Astrocyte of the spinal cord (primary cell): Measurements from ENCODE around the gene NPHP1.
"Not testable (repeated sequence)": the region's sequence is repeated elsewhere in the genome, so short reads cannot be mapped to it uniquely, and the experiment has no call there.

ENCODE experiments used
- DNase-seq: peaks from one replicate; pipeline ENCODE4 v3.0.0; 2011; ENCODE audit warnings: low read depth, low spot score
- H3K4me3 ChIP-seq: 2 replicates; pipeline ENCODE4 v1.5.1; 2011; ENCODE audit warnings: low read depth, mild to moderate bottlenecking, low read length, moderate library complexity
- in situ Hi-C: cut with HindIII; loops from 2 replicates; pipeline ENCODE4 v1.10.0; 2017; ENCODE audit warnings: low sequenced_read_pairs
- TF ChIP-seq, protein P1 (sequence below): IDR thresholded peaks from 2 replicates; pipeline ENCODE4 v1.5.1; 2012; ENCODE audit warnings: low read depth, mild to moderate bottlenecking, low read length, inconsistent platforms

The NPHP1 gene

DNA sequence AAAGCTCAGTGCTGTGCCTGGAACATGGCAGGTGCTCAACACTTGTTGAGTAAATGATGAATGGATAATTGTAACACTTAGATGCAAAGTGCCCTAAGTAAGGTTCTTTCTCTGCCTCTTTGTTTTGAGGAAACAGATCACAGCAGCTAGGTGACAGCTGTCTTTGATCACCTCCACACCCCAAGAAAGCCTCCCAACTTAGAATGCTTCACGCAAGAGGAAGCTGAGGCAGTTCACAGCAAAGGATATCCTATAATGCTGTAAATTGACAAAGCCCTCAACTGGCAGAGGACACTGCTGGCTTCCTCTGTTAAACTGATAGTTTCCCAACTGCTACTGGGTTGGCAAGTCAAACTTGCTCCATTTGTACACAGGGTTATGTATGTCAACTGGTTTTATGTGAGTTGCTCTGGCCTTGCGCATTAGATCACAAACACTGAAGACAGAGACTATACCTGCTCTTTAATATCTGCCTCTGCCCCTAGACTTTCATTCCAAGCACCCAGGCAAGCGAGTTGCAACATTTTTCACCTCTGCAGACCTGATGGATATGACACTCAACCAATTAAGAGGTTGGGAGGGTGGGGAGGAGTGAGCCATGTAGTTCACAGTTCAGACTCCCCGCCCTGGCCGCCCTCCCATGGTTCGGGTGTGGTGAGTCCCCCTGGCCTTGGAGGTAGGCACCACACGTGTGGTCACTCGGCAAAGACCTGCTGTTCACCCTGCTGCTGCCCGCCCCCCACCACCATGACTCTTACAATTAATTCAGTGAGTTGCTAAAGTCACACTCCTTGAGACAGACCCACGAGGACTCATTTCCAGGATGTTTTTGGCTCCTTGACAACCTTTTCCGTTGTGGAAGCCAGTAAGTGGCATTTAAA, 84.4 kb downstream of the NPHP1 start:
- in situ Hi-C loops = no loop called here
- no peak overlapping the region for H3K4me3 ChIP-seq
- TF ChIP-seq, protein P1, sequence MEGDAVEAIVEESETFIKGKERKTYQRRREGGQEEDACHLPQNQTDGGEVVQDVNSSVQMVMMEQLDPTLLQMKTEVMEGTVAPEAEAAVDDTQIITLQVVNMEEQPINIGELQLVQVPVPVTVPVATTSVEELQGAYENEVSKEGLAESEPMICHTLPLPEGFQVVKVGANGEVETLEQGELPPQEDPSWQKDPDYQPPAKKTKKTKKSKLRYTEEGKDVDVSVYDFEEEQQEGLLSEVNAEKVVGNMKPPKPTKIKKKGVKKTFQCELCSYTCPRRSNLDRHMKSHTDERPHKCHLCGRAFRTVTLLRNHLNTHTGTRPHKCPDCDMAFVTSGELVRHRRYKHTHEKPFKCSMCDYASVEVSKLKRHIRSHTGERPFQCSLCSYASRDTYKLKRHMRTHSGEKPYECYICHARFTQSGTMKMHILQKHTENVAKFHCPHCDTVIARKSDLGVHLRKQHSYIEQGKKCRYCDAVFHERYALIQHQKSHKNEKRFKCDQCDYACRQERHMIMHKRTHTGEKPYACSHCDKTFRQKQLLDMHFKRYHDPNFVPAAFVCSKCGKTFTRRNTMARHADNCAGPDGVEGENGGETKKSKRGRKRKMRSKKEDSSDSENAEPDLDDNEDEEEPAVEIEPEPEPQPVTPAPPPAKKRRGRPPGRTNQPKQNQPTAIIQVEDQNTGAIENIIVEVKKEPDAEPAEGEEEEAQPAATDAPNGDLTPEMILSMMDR = no peak
- DNase-seq = no peak

DNA sequence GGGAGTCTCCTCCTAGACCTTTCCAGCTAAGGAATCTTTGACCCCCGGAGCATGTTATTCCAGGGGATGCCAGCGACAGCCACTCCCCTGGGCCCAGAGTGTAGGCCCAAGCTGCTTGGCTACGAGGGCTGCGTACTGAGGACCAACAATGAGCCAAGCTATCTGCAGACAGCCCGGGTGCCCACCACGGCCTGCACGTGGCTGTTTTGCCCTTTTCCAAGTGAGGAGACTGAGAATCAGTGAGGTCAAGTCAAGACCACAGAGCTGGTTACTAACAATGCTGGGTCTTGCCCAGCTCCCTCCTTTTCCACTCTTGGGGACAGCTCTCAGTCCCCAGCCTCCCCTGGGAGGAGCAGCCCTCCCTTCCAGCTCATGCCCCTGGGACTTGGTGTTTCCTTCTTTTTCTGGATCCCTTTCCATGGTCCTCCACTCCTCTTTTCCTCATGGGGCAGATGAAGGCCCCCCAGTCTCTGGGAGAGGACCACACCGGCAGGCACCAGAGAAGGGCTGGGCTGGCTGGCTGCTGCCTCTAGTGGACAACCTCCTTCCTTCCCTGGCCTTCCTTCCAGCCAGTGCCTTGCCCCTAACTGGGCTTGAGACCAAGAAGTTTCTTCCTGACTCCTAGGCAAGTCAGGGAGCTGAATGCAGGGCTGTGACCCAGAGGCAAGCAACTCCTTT, 88.6 kb downstream of the NPHP1 start:
- H3K4me3 ChIP-seq = peak overlapping the region; percentile 81
- in situ Hi-C loops = no loop called here
- TF ChIP-seq, protein P1 = peak; percentile 84

DNA sequence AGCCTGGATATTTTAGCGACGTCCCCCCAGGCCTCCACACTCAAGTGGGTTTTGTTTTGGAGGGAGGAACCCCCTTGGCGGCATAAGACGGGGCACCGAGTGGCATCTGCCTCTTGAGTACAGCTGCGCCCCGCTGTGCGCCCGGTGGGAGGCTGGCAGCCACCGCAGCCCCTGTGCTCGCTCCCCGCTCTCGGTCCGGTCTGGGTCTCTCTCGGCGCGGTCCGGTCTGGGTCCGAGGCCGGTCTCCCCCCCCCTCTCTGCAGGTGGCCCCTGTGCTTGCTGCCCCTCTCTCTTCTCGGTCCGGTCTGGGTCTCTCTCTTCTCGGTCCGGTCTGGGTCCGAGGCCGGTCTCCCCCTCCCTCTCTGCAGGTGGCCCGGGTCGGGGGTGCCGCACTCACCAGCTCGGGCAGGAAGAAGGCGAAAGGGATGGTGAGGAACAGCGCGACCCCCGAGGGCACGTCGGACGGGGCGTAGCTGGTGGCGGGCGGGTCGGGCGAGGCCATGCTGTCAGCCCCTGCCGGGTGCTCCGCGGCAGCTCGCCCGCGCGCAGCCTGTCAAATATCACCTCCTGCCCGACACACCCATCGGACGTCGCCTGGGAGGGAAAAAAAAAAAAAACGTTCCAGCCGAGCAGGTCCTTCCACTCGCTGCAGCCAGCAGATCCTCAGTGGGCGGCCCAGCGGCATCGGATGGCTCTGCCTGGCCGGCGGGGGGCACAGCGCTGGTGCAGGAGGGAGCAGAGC, 89.4 kb downstream of the NPHP1 start, which contains the start of gene MALL:
TSS of gene MALL (minus strand) at position 532 of the 742 bp plus-strand sequence. CDS start at position 502, 30 bp downstream.
- TF ChIP-seq, protein P1 = no peak
- in situ Hi-C loops = no loop called here
- peak; percentile 69 for DNase-seq
- H3K4me3 ChIP-seq = peak within 1 kb of the TSS; percentile 81

More for the DNA sequence above, 88.6 kb downstream of the NPHP1 start:
- peak; percentile 77 for DNase-seq

DNA sequence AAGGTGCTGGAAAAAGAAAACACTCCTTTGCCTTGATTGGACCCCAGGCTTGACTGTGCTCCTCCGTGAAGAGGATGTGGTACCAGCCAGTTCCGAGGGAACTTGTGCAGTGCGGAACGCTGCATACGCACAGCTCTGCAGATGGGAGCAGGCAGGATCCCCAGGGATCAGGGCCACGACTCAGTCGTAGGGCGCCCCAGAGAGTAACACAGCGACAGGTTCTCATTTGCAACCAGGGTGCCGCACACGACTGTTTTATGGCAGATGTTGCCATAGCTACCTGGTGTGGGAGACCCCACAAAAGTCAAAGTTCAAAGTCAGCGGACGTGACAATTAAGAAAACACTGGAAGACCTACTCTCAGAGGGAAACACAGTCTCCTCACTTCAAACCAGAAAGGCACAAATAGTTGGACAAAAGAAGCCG, 90.0 kb downstream of the NPHP1 start:
- TF ChIP-seq, protein P1 = no peak
- peak overlapping the region; percentile 81 for H3K4me3 ChIP-seq
- peak; percentile 29 for DNase-seq
- in situ Hi-C loops = no loop called here

DNA sequence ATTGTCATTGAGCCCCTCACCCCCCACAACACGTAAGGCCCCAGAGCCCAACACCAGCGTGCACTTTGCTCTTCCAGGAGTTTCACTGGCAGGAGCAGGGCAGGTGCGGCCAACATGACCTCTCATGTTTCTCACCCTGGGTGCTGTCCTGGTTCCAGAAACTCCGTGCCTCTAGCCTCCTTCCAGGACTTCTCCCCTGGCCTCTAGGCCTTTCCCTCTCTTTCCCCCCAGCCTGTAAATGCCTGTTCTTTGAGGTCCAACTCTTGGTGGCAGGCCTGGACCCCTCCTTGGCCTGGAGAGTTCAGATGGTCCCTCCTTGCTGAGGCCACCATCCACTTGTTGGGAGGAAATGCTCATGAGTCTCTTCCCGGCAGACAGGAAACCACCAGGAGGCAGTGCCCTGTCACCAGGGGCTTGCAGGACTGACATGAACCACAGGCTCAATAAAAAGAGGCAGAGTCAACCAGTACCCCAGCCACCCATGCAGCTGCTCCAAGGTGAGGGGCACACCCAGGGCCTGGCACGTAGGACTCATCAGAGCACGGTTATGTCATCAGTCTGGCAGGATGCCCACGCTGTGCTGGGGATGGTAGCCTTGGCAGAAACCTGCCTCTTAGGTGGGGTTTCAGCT, 90.7 kb downstream of the NPHP1 start:
- TF ChIP-seq, protein P1 = peak; percentile 41
- H3K4me3 ChIP-seq = peak overlapping the region; percentile 81
- DNase-seq = peak; percentile 29
- in situ Hi-C loops = no loop called here

DNA sequence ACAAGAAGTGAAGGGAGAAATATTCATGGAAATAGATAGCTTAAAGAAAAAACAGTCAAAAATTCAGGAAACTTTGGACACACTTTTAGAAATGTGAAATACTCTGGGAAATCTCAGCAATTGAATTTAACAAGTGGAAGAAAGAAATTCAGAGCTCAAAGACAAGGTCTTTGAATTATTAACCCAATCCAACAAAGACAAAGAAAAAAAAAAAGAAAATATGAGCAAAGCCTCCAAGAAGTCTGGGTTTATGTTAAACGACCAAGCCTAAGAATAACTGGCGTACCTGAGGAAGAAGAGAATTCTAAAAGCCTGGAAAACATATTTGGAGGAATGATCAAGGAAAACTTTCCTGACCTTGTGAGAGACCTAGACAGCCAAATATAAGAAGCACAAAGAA, 96.5 kb downstream of the NPHP1 start:
- DNase-seq, in situ Hi-C loops: not testable (repeated sequence)

More for the DNA sequence above, 96.5 kb downstream of the NPHP1 start:
- not testable (repeated sequence) for H3K4me3 ChIP-seq
